Measurements from ENCODE around the gene ARHGEF19. TPM values are rescaled to one million over a fixed set of nuclear protein-coding genes. Genes with fewer than 3 reads are reported as not detected.

The ARHGEF19 gene
- total and polyA plus RNA-seq, 9 of the 15 experiments (the other 6 are each of a cell fraction or from before 2014, with no cell fraction given), result 0.73 to 21.0 (median 5.2) TPM

- CTCF ChIA-PET (ENCODE audit: low intra/inter-chr PET ratio), result no interaction called here
- peaks cover 66% of the 10 kb centered on the region for H3K36me3 ChIP-seq (ENCODE audit: control insufficient read depth, insufficient read depth, low read length)
- FAIRE-seq, result no peak
These were observed 41.9 kb upstream of the ARHGEF19 start for GRCh38 chr1:16254263-16254928.

More at GRCh38 chr1:16254263-16254928, 41.9 kb upstream of the ARHGEF19 start:
- H3K9me3 ChIP-seq (replicated peaks; ENCODE audit: control insufficient read depth, insufficient read depth, low read depth, low read length), result no peaks in the 10 kb centered on the region
- H3K27me3 ChIP-seq (ENCODE audit: control insufficient read depth in 2 of 2, insufficient read depth in 2 of 2, low read length in 2 of 2), result no peaks in the 10 kb centered on the region
- H3K27ac ChIP-seq (ENCODE audit: extremely low read depth, low read depth, low read length), result no peak overlapping the region
- DNase-seq (ENCODE audit: extremely low read depth in 1 of 4, low spot score in 3 of 4) (no peak), ATAC-seq (no peak)
- no peak overlapping the region for H3K4me2 ChIP-seq (ENCODE audit: insufficient read depth, low read length)
- WGBS (ENCODE audit: insufficient coverage, low coverage, missing lambda C conversion rate), result 63% methylated on average over 4 of the region's 4 CpGs
- intact Hi-C loops (cut with micrococcal nuclease) (no loop called here), in situ Hi-C loops (cut with MboI) (no loop called here)
- no TSS peak for BruUV-seq (replicated peaks)
- H3K79me2 ChIP-seq (ENCODE audit: control insufficient read depth, insufficient read depth, low read length), result no peaks in the 10 kb centered on the region
- TF ChIP-seq, protein P1, sequence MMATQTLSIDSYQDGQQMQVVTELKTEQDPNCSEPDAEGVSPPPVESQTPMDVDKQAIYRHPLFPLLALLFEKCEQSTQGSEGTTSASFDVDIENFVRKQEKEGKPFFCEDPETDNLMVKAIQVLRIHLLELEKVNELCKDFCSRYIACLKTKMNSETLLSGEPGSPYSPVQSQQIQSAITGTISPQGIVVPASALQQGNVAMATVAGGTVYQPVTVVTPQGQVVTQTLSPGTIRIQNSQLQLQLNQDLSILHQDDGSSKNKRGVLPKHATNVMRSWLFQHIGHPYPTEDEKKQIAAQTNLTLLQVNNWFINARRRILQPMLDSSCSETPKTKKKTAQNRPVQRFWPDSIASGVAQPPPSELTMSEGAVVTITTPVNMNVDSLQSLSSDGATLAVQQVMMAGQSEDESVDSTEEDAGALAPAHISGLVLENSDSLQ (IDR thresholded peaks at IDR 0.05), result 0 out of 2 replicates have a peak, but pooled peaks have one; percentile 28
- TF ChIP-seq CCAR2 (IDR thresholded peaks at IDR 0.05; ENCODE audit: low read depth, low read length), result no peak
- H4K20me1 ChIP-seq (replicated peaks; ENCODE audit: control insufficient read depth, insufficient read depth, low read length), result no peaks in the 10 kb centered on the region; the same call in 1 of the 2 replicates
- H3K9me1 ChIP-seq (ENCODE audit: control insufficient read depth, insufficient read depth, low read length), result peaks cover 3% of the 10 kb centered on the region
- H3K4me3 ChIP-seq, result no peak overlapping the region
- no peak overlapping the region for H2AFZ ChIP-seq (ENCODE audit: low read depth, low read length)
- POLR2A ChIA-PET, result interaction anchor here (0.6 to 1.4 kb wide), 6 partner anchors 9 to 161 kb away, joined by 3 to 4 read pairs (median 3); no protein-coding TSS in a partner anchor
- H3K4me1 ChIP-seq (replicated peaks in 1 of 2; ENCODE audit: control insufficient read depth in 2 of 2, insufficient read depth in 2 of 2, low read length in 2 of 2), result peaks cover 4 to 16% of the 10 kb centered on the region in 2 experiments
- H3K9ac ChIP-seq (ENCODE audit: insufficient read depth in 1 of 2, low read depth in 2 of 2, low read length in 2 of 2), result no peak overlapping the region

Measured in K562 (cell line).